ENCODE data around the gene EFNA5.

GRCh38 chr5:107368615-107369014 lies 302.1 kb downstream of the EFNA5 start:
- TF ChIP-seq CBX5 (IDR thresholded peaks at IDR 0.05; ENCODE audit: low read depth): no peak
- TF ChIP-seq, protein P1, sequence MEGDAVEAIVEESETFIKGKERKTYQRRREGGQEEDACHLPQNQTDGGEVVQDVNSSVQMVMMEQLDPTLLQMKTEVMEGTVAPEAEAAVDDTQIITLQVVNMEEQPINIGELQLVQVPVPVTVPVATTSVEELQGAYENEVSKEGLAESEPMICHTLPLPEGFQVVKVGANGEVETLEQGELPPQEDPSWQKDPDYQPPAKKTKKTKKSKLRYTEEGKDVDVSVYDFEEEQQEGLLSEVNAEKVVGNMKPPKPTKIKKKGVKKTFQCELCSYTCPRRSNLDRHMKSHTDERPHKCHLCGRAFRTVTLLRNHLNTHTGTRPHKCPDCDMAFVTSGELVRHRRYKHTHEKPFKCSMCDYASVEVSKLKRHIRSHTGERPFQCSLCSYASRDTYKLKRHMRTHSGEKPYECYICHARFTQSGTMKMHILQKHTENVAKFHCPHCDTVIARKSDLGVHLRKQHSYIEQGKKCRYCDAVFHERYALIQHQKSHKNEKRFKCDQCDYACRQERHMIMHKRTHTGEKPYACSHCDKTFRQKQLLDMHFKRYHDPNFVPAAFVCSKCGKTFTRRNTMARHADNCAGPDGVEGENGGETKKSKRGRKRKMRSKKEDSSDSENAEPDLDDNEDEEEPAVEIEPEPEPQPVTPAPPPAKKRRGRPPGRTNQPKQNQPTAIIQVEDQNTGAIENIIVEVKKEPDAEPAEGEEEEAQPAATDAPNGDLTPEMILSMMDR (IDR thresholded peaks at IDR 0.05 in 2 of 3, conservative IDR thresholded peaks at IDR 0.05 in 1 of 3; ENCODE audit: control insufficient read depth in 2 of 3, extremely low read depth in 1 of 3, insufficient read depth in 1 of 3, low read depth in 3 of 3, low read length in 3 of 3): no peak
- no peak for TF ChIP-seq USF2 (IDR thresholded peaks at IDR 0.05; ENCODE audit: borderline replicate concordance, low read depth, low read length)
- TF ChIP-seq REST (IDR thresholded peaks at IDR 0.05; ENCODE audit: low read depth, low read length): no peak
- no peak for TF ChIP-seq POLR2AphosphoS5 (IDR thresholded peaks at IDR 0.05; ENCODE audit: low read length)
- no peak for TF ChIP-seq SP1 (IDR thresholded peaks at IDR 0.05; ENCODE audit: low read depth, low read length)
- no peak for TF ChIP-seq PML (IDR thresholded peaks at IDR 0.05; ENCODE audit: low read length)
- TF ChIP-seq, protein P2, sequence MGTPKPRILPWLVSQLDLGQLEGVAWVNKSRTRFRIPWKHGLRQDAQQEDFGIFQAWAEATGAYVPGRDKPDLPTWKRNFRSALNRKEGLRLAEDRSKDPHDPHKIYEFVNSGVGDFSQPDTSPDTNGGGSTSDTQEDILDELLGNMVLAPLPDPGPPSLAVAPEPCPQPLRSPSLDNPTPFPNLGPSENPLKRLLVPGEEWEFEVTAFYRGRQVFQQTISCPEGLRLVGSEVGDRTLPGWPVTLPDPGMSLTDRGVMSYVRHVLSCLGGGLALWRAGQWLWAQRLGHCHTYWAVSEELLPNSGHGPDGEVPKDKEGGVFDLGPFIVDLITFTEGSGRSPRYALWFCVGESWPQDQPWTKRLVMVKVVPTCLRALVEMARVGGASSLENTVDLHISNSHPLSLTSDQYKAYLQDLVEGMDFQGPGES (IDR thresholded peaks at IDR 0.05): no peak
- TF ChIP-seq MAX (IDR thresholded peaks at IDR 0.05; ENCODE audit: low read depth, low read length): no peak
